WTC11 (cell line): ENCODE data around the gene SAMD8. TPM values are rescaled to one million over a fixed set of nuclear protein-coding genes. Genes with fewer than 3 reads are reported as not detected.
"Not testable (repeated sequence)": the region's sequence is repeated elsewhere in the genome, so short reads cannot be mapped to it uniquely, and the experiment has no call there.

ENCODE experiments used
- ATAC-seq: fragments of 200-7000 bp; cut with Tn5 transposase; 2 replicates; pipeline ENCODE4 v1.10.0; 2021; ENCODE audit warnings: mild to moderate bottlenecking, moderate library complexity
- CTCF ChIA-PET: fragments of 300-600 bp; sonication (Branson Sonifier 250); formaldehyde crosslinking; loops from one replicate; lab custom pipeline; 2021; ENCODE audit warnings: antibody characterized with exemption; lab: Charles Lee
- POLR2A ChIA-PET: fragments of 350-600 bp; sonication (Branson Sonifier 250); formaldehyde crosslinking; loops from one replicate; lab custom pipeline; 2021; ENCODE audit warnings: antibody characterized with exemption; lab: Charles Lee
- DNase-seq: peaks from one replicate; pipeline ENCODE4 v3.0.0; 2021; ENCODE audit warnings: low spot score
- H3K27ac Mint-ChIP-seq: 2 replicates; pipeline ENCODE4 v1.8.0; 2021; ENCODE audit warnings: mixed read lengths
- H3K27me3 Mint-ChIP-seq: 2 replicates; pipeline ENCODE4 v1.8.0; 2021; ENCODE audit warnings: low read depth, mild to moderate bottlenecking, moderate library complexity, mixed read lengths
- H3K36me3 Mint-ChIP-seq: 2 replicates; pipeline ENCODE4 v1.8.0; 2021; ENCODE audit warnings: mixed read lengths
- H3K4me1 Mint-ChIP-seq: 2 replicates; pipeline ENCODE4 v1.8.0; 2022; ENCODE audit warnings: mixed read lengths
- H3K4me3 Mint-ChIP-seq: 2 replicates; pipeline ENCODE4 v1.8.0; 2021; ENCODE audit warnings: mild to moderate bottlenecking, moderate library complexity, mixed read lengths
- H3K9me3 Mint-ChIP-seq: 2 replicates; pipeline ENCODE4 v1.8.0; 2021; ENCODE audit warnings: mixed read lengths
- CREM ChIP-seq: sonication (generic); formaldehyde crosslinking; IDR thresholded peaks from 2 replicates; pipeline ENCODE4 v1.8.1; 2022; ENCODE audit warnings: mild to moderate bottlenecking, missing genetic modification reagents, moderate library complexity
- ETV6 ChIP-seq: sonication (generic); formaldehyde crosslinking; IDR thresholded peaks from 2 replicates; pipeline ENCODE4 v1.8.1; 2022; ENCODE audit warnings: mild to moderate bottlenecking, missing genetic modification reagents
- FOXK1 ChIP-seq: sonication (generic); formaldehyde crosslinking; IDR thresholded peaks from 2 replicates; pipeline ENCODE4 v1.8.0; 2022; ENCODE audit warnings: mild to moderate bottlenecking, moderate library complexity, missing genetic modification reagents
- HMGA2 ChIP-seq: fragments of 250-450 bp; sonication (Bioruptor Pico); IDR thresholded peaks from 2 replicates; pipeline ENCODE4 v1.4.0; 2021; ENCODE audit warnings: mild to moderate bottlenecking, moderate library complexity
- JUN ChIP-seq: sonication (generic); formaldehyde crosslinking; IDR thresholded peaks from 2 replicates; pipeline ENCODE4 v1.8.0; 2023; ENCODE audit warnings: mild to moderate bottlenecking, missing genetic modification reagents
- MLX ChIP-seq: sonication (generic); formaldehyde crosslinking; IDR thresholded peaks from 2 replicates; pipeline ENCODE4 v1.8.1; 2023; ENCODE audit warnings: mild to moderate bottlenecking, missing genetic modification reagents, moderate library complexity
- MXD4 ChIP-seq: fragments of 250-450 bp; sonication (Bioruptor Pico); IDR thresholded peaks from 2 replicates; pipeline ENCODE4 v1.8.0; 2021; ENCODE audit warnings: mild to moderate bottlenecking, moderate library complexity, borderline replicate concordance
- NFATC4 ChIP-seq: fragments of 250-450 bp; sonication (Bioruptor Pico); IDR thresholded peaks from 2 replicates; pipeline ENCODE4 v1.9.0; 2021; ENCODE audit warnings: mild to moderate bottlenecking
- NR2C2 ChIP-seq: sonication (generic); formaldehyde crosslinking; IDR thresholded peaks from 2 replicates; pipeline ENCODE4 v1.8.0; 2022; ENCODE audit warnings: mild to moderate bottlenecking, missing genetic modification reagents
- PREB ChIP-seq: sonication (generic); formaldehyde crosslinking; IDR thresholded peaks from 2 replicates; pipeline ENCODE4 v1.8.1; 2022; ENCODE audit warnings: mild to moderate bottlenecking, missing genetic modification reagents, moderate library complexity, borderline replicate concordance
- SMAD3 ChIP-seq: sonication (generic); formaldehyde crosslinking; IDR thresholded peaks from 2 replicates; pipeline ENCODE4 v1.8.0; 2022; ENCODE audit warnings: missing genetic modification reagents, mild to moderate bottlenecking, borderline replicate concordance
- ZNF121 ChIP-seq: sonication (generic); formaldehyde crosslinking; IDR thresholded peaks from 2 replicates; pipeline ENCODE4 v1.8.0; 2023; ENCODE audit warnings: missing genetic modification reagents
- ZNF281 ChIP-seq: sonication (generic); formaldehyde crosslinking; IDR thresholded peaks from 2 replicates; pipeline ENCODE4 v1.8.0; 2023; ENCODE audit warnings: mild to moderate bottlenecking, missing genetic modification reagents
- ZNF425 ChIP-seq: fragments of 250-450 bp; sonication (Bioruptor Pico); conservative IDR thresholded peaks from 2 replicates; pipeline ENCODE4 v1.9.0; 2021; ENCODE audit warnings: mild to moderate bottlenecking
- ZNF532 ChIP-seq: fragments of 250-450 bp; sonication (Bioruptor Pico); IDR thresholded peaks from 2 replicates; pipeline ENCODE4 v1.9.0; 2021; ENCODE audit warnings: mild to moderate bottlenecking, borderline replicate concordance
- total RNA-seq: library from RNA; stranded (reverse); gene quantifications from 3 replicates; pipeline ENCODE4 v1.2.3, GENCODE V29; 2021

SAMD8 gene
- total RNA-seq, 1 experiment from 2014 or later = 23.0 TPM

- TF ChIP-seq ZNF532 (CRISPR knock-in tag) (no peak), ETV6 (CRISPR knock-in tag) (no peak)
These were observed 92.3 kb downstream of the SAMD8 start (continued) for GRCh38 chr10:75203724-75204123.

- ChIA-PET POLR2A (interaction anchor here (0.7 kb wide), 1 partner anchor 1261 kb away, joined by 5 read pairs; no protein-coding TSS in a partner anchor), CTCF (interaction anchor here (1.0 to 1.8 kb wide), 3 partner anchors 18 to 30 kb away, joined by 3 to 6 read pairs (median 5); partner anchors contain the start of gene COMTD1)
- H3K4me3 Mint-ChIP-seq = no peak overlapping the region
- no peaks in the 10 kb centered on the region for H3K36me3 Mint-ChIP-seq
- DNase-seq (no peak), ATAC-seq (no peak)
- no peak for TF ChIP-seq ETV6 (CRISPR knock-in tag)
- peak; percentile 59; the same call in 1 of the 2 replicates for TF ChIP-seq ZNF121 (CRISPR knock-in tag)
- no peak for TF ChIP-seq HMGA2 (CRISPR knock-in tag)
- TF ChIP-seq ZNF281 (CRISPR knock-in tag) = no peak
- TF ChIP-seq FOXK1 = no peak
- H3K4me1 Mint-ChIP-seq = peaks cover 26% of the 10 kb centered on the region
- no peaks in the 10 kb centered on the region for H3K9me3 Mint-ChIP-seq
- H3K27me3 Mint-ChIP-seq = no peaks in the 10 kb centered on the region
- no peak overlapping the region for H3K27ac Mint-ChIP-seq
These were observed 94.5 kb downstream of the SAMD8 start for GRCh38 chr10:75205908-75206307.

GRCh38 chr10:75206638-75207037 is 95.2 kb downstream of the SAMD8 start:
- H3K9me3 Mint-ChIP-seq, ATAC-seq: not testable (repeated sequence)
- CTCF ChIA-PET = interaction anchor here (0.6 to 1.8 kb wide), 5 partner anchors 16 to 58 kb away, joined by 3 to 7 read pairs (median 5); partner anchors contain the start of gene COMTD1

GRCh38 chr10:75207079-75207856 is 95.8 kb downstream of the SAMD8 start:
- Mint-ChIP-seq H3K9me3 (no peaks in the 10 kb centered on the region), H3K4me1 (peaks cover 36% of the 10 kb centered on the region), H3K27ac (peak overlapping the region; percentile 54), H3K4me3 (no peak overlapping the region), H3K36me3 (peaks cover 13% of the 10 kb centered on the region), H3K27me3 (no peaks in the 10 kb centered on the region)
- POLR2A ChIA-PET = interaction anchor here (1.0 kb wide), 1 partner anchor 28 kb away, joined by 3 read pairs; the partner anchor contains the start of gene COMTD1
- DNase-seq = no peak
- CTCF ChIA-PET = interaction anchor here (0.6 to 1.8 kb wide), 5 partner anchors 16 to 59 kb away, joined by 3 to 7 read pairs (median 5); partner anchors contain the start of gene COMTD1
- TF ChIP-seq MXD4 = no peak
- TF ChIP-seq ZNF121 (CRISPR knock-in tag) = no peak
- TF ChIP-seq NFATC4 (CRISPR knock-in tag) = no peak
- TF ChIP-seq MLX (CRISPR knock-in tag) = no peak
- no peak for TF ChIP-seq JUN (CRISPR knock-in tag)
- TF ChIP-seq SMAD3 (CRISPR knock-in tag) = no peak
- no peak for TF ChIP-seq ZNF425 (CRISPR knock-in tag)
- TF ChIP-seq CREM = no peak
- no peak for TF ChIP-seq PREB (CRISPR knock-in tag)
- no peak for TF ChIP-seq NR2C2 (CRISPR knock-in tag)
- no peak for ATAC-seq

More at GRCh38 chr10:75206638-75207037, 95.2 kb downstream of the SAMD8 start:
- not testable (repeated sequence) for H3K4me3 Mint-ChIP-seq, H3K27me3 Mint-ChIP-seq, H3K36me3 Mint-ChIP-seq, H3K27ac Mint-ChIP-seq, DNase-seq
- peaks cover 29% of the 10 kb centered on the region for H3K4me1 Mint-ChIP-seq
- POLR2A ChIA-PET = interaction anchor here (0.7 kb wide), 1 partner anchor 1262 kb away, joined by 5 read pairs; no protein-coding TSS in a partner anchor
